Psoas muscle (tissue), 8 donors: ENCODE measurements around the gene DTNB. TPM values are rescaled to one million over a fixed set of nuclear protein-coding genes. Genes with fewer than 3 reads are reported as not detected.

ENCODE experiments used
- ATAC-seq, 4 donors: fragments of 200-7000 bp; cut with Tn5 transposase; one replicate each; pipeline ENCODE4 v1.9.1; 2020; ENCODE audit warnings: moderate library complexity in 3 of 4, mild to moderate bottlenecking in 2 of 4
- DNase-seq, 2 donors: peaks; one replicate each; pipeline ENCODE4 v3.0.0-alpha.2; 2020
- H3K27ac ChIP-seq: fragments of 200-600 bp; one replicate; pipeline ENCODE4 v1.8.0; 2022
- H3K27me3 ChIP-seq, 3 donors: fragments of 200-600 bp in 1 of 3; one replicate each; pipeline versions ENCODE4 v1.6.1 to v1.8.0; 2013 to 2022; ENCODE audit warnings: low read length in 2 of 3, mild to moderate bottlenecking in 2 of 3, moderate library complexity in 1 of 3; ENCODE audit not compliant: insufficient read depth in 3 of 3
- H3K36me3 ChIP-seq, 2 donors: fragments of 200-600 bp in 1 of 2; one replicate each; pipeline versions ENCODE4 v1.6.1 to v1.8.0; 2013 to 2022; ENCODE audit warnings: low read depth in 1 of 2, mild to moderate bottlenecking in 1 of 2, moderate library complexity in 1 of 2; ENCODE audit not compliant: insufficient read depth in 1 of 2
- H3K4me1 ChIP-seq: fragments of 200-600 bp; one replicate; pipeline ENCODE4 v1.8.0; 2022
- H3K4me3 ChIP-seq: fragments of 200-600 bp; one replicate; pipeline ENCODE4 v1.8.0; 2022; ENCODE audit warnings: mild to moderate bottlenecking
- H3K9me3 ChIP-seq: fragments of 200-600 bp; one replicate; pipeline ENCODE4 v1.8.0; 2022
- WGBS, 3 donors: extraction: QIAGEN DNeasy Blood & Tissue Kit; methylation state at CpG; one replicate each; pipeline versions ENCODE4 v1.1.6 to v1.1.7; 2013; 5-methylcytosine and 5-hydroxymethylcytosine counted together
- intact Hi-C, 2 donors: fragments of 100-400 bp; cut with DNase I; formaldehyde crosslinking; loops; one replicate each; pipeline versions ENCODE4 v1.11.0 to v1.14.2; 2022
- polyA plus RNA-seq, 3 donors: library from polyadenylated mRNA; stranded (reverse); fragments of 200-250 nt; gene quantifications; one replicate each; pipeline ENCODE4 v1.2.3, GENCODE V29; 2013
- total RNA-seq, 4 donors: library from RNA; stranded (reverse); fragmentation: NEBNext Ultra II Directional in 2 of 4; extraction: Animal tissue kit (Norgen Biotek cat#: 25700) in 2 of 4; gene quantifications; one replicate each; pipeline versions ENCODE4 v1.2.1 to v1.2.4, GENCODE V29; 2021 to 2023
- TF ChIP-seq, protein P1 (sequence below): fragments of 200-600 bp; IDR thresholded peaks from one replicate; pipeline ENCODE4 v1.8.0; 2022; ENCODE audit warnings: antibody characterized with exemption
- donor health status: healthy with polysubstance abuse.
- donor health status: DM: no; HTN: no; CAD: no; lungs with moderate emphysema.
- donor health status: Bipolar disorder and iron deficiency.
- donor health status: healthy.
- donor health status: DM: yes; HTN: yes; CAD: no.
- donor health status: DM: no; HTN: no; CAD: no.
- donor health status: DM: no; HTN: no; CAD: no.
- donor health status: DM: yes; HTN: yes; CAD: no.

The DTNB gene
- total and polyA plus RNA-seq, 7 donors: 2.3 to 6.3 (median 4.2) TPM

DNA sequence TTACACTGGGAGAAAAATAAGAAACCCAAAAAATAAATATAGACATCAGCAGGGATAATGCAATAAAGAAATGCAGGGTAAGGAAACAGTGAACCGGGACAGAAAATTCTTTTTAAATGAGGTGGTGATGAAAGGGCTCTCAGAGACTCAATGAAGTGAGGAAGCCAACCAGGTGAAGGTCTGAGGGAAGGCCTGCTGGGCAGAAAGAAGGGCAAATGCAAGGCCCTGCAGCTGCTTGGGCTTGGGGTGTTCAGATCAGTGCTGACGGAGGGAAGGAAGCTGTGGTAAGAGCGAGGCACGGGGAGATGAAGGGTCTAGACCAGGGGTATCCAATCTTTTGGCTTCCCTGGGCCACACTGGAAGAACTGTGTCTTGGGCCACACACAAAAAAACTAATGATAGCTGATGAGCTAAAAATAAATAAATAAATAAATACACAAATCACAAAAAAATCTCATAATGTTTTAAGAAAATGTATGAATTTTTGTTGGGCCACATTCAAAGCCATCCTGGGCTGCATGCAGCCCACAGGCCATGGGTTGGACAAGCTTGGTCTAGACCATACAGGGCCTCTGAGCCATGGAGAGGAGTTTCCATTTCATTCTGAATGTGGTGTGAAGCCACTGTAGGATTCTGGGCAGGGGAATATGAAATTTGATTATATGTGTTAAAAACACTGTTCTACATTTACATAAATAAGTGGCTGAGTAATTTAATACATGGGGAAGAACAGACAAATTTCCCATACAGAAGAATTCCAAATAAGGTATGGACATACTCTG is 235.3 kb downstream of the DTNB start:
- Histone ChIP-seq H3K36me3 (no peaks in the 10 kb centered on the region), H3K4me3 (no peak overlapping the region), H3K4me1 (no peaks in the 10 kb centered on the region), H3K27ac (no peak overlapping the region), H3K9me3 (no peaks in the 10 kb centered on the region), H3K27me3 (no peaks in the 10 kb centered on the region)
- intact Hi-C loops: no loop called here
- no peak for ATAC-seq
- TF ChIP-seq, protein P1, sequence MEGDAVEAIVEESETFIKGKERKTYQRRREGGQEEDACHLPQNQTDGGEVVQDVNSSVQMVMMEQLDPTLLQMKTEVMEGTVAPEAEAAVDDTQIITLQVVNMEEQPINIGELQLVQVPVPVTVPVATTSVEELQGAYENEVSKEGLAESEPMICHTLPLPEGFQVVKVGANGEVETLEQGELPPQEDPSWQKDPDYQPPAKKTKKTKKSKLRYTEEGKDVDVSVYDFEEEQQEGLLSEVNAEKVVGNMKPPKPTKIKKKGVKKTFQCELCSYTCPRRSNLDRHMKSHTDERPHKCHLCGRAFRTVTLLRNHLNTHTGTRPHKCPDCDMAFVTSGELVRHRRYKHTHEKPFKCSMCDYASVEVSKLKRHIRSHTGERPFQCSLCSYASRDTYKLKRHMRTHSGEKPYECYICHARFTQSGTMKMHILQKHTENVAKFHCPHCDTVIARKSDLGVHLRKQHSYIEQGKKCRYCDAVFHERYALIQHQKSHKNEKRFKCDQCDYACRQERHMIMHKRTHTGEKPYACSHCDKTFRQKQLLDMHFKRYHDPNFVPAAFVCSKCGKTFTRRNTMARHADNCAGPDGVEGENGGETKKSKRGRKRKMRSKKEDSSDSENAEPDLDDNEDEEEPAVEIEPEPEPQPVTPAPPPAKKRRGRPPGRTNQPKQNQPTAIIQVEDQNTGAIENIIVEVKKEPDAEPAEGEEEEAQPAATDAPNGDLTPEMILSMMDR: no peak
- DNase-seq: no peak
- WGBS, 3 donors: 92 to 95% (median 94%) methylated on average over 4 of the region's 4 CpGs

DNA sequence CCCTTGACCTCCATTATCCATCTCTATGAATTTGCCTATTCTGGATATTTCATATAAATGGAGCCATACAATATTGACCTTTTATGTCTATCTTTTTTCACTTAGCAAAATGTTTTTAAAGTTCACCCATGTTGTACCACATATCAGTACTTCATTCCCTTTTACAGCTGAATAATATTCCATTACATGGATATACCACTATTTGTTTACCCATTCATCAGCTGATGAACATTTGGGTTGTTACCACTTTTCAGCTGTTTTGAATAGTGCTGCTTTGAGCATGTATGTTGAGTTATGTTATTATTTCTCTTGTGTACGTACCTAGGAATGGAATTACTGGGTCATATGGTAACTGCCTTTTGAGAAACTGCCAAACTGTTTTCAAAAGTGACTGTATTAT is 238.0 kb downstream of the DTNB start:
- TF ChIP-seq, protein P1: no peak
- 61 to 97% (median 77%) methylated on average over 1 of the region's 1 CpG for WGBS, 3 donors
- H3K4me3 ChIP-seq: no peak overlapping the region
- intact Hi-C loops: no loop called here
- no peak overlapping the region for H3K27ac ChIP-seq
- no peaks in the 10 kb centered on the region for H3K36me3 ChIP-seq
- no peaks in the 10 kb centered on the region for H3K4me1 ChIP-seq
- H3K9me3 ChIP-seq: no peaks in the 10 kb centered on the region
- DNase-seq: no peak
- H3K27me3 ChIP-seq: no peaks in the 10 kb centered on the region
- ATAC-seq: no peak

DNA sequence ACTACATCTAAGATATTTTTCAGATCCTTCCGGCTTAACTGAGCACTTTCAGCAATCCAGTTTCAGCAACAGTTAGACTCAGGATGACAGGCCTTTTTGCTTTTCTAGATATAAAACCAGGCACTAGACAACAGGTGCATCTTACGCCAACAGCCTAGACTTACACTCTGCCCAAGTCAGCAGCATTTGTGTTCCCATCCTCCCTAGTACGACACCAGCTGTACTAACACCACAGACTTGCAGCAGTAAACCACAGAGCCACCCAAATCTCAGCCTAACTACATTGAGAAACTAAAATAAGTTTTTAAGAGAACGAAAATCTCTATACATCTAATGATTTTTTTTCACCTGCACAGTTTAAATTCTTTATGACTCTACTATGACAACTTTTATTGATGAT is 241.8 kb downstream of the DTNB start:
- WGBS, 3 donors: 69 to 82% (median 79%) methylated on average over 4 of the region's 4 CpGs

DNA sequence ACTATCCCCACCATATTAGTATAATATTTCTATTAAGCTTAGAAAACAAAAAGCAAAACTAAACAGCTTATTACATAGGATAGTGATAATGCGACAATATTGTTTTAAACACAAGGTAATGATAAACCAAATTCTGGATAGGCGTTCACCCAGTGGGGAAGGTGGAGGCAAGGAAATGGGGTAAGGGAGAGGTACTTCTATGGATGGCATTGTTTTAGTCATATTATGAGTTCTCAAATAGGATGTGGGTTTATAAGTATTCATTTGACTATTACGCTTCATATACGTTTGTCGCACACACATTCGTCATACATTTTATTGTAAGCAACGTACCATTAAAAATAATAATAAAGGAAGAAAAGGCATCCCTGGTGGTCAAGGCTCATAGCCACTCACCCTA is 242.8 kb downstream of the DTNB start:
- no peaks in the 10 kb centered on the region for H3K4me1 ChIP-seq
- intact Hi-C loops: no loop called here
- ATAC-seq: no peak
- 94 to 97% (median 96%) methylated on average over 7 of the region's 7 CpGs for WGBS, 3 donors
- H3K9me3 ChIP-seq: no peaks in the 10 kb centered on the region
- H3K27ac ChIP-seq: no peak overlapping the region
- H3K27me3 ChIP-seq: no peaks in the 10 kb centered on the region
- H3K4me3 ChIP-seq: no peak overlapping the region
- no peaks in the 10 kb centered on the region for H3K36me3 ChIP-seq
- TF ChIP-seq, protein P1: no peak
- DNase-seq: no peak

More for the DNA sequence above, 241.8 kb downstream of the DTNB start:
- Histone ChIP-seq H3K36me3 (no peaks in the 10 kb centered on the region), H3K27ac (no peak overlapping the region), H3K4me1 (no peaks in the 10 kb centered on the region), H3K27me3 (no peaks in the 10 kb centered on the region), H3K4me3 (no peak overlapping the region), H3K9me3 (no peaks in the 10 kb centered on the region)
- DNase-seq (no peak), ATAC-seq (no peak)
- TF ChIP-seq, protein P1: no peak
- intact Hi-C loops: no loop called here

DNA sequence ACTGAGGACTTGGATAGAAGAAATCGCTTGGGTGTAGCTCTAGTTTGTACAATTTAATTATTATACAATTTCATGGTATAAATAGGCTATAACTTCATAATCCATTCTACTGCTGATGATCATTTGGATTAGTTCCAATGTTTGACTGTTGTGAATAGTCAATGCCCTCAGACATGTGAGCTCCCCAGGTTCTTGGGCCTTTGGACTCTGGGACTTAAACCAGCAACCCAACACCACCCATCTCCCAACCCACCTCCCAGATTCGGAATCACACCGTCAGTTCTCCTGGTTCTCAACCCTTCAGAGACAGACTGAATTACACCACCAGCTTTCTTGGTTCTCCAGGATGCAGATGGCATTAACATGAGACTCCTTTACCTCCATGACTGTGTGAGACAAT is 247.1 kb downstream of the DTNB start:
- Histone ChIP-seq H3K27ac (no peak overlapping the region), H3K4me1 (no peaks in the 10 kb centered on the region), H3K4me3 (no peak overlapping the region), H3K36me3 (no peaks in the 10 kb centered on the region), H3K27me3 (no peaks in the 10 kb centered on the region), H3K9me3 (no peaks in the 10 kb centered on the region)
- 94 to 97% (median 95%) methylated on average over 3 of the region's 3 CpGs for WGBS, 3 donors
- DNase-seq (no peak), ATAC-seq (no peak)
- TF ChIP-seq, protein P1: no peak
- intact Hi-C loops: no loop called here
